ENCODE measurements around the gene SMIM22.

The SMIM22 gene

GRCh38 chr16:4795828-4796572, 831 bp downstream of the SMIM22 start:
- no peak for DNase-seq (ENCODE audit: low read depth in 1 of 2, low spot score in 1 of 2)

- no peak for DNase-seq (ENCODE audit: low read depth in 1 of 2, low spot score in 1 of 2)
These were observed 2.0 kb downstream of the SMIM22 start for GRCh38 chr16:4796982-4797804.

GRCh38 chr16:4797805-4798252, 2.7 kb downstream of the SMIM22 start:
- no peak for DNase-seq (ENCODE audit: low read depth in 1 of 2, low spot score in 1 of 2)

- no peak for DNase-seq (ENCODE audit: low read depth in 1 of 2, low spot score in 1 of 2)
These were observed 3.3 kb downstream of the SMIM22 start for GRCh38 chr16:4798456-4798855.

GRCh38 chr16:4799171-4799855, 4.1 kb downstream of the SMIM22 start:
- no peak for DNase-seq (ENCODE audit: low read depth in 1 of 2, low spot score in 1 of 2)

- no peak for DNase-seq (ENCODE audit: low read depth in 1 of 2, low spot score in 1 of 2)
These were observed 5.3 kb downstream of the SMIM22 start for GRCh38 chr16:4800290-4801041.

- DNase-seq (ENCODE audit: low read depth in 1 of 2, low spot score in 1 of 2) = no peak
These were observed 6.1 kb downstream of the SMIM22 start for GRCh38 chr16:4801051-4801961.

- peak; percentile 67 to 69 for DNase-seq (ENCODE audit: low read depth in 1 of 2, low spot score in 1 of 2)
These were observed 6.9 kb downstream of the SMIM22 start, which contains the start of gene ROGDI for GRCh38 chr16:4801962-4802658. Gene ROGDI (minus strand): TSS chr16:4802633. CDS start chr16:4802571, 62 bp downstream.

- peak; percentile 75 to 80 for DNase-seq (ENCODE audit: low read depth in 1 of 2, low spot score in 1 of 2)
These were observed 7.6 kb downstream of the SMIM22 start for GRCh38 chr16:4802659-4803287.

- DNase-seq (ENCODE audit: low read depth in 1 of 2, low spot score in 1 of 2) = no peak
These were observed 8.3 kb downstream of the SMIM22 start for GRCh38 chr16:4803401-4803844.

GRCh38 chr16:4803898-4804762, 9.0 kb downstream of the SMIM22 start:
- no peak for DNase-seq (ENCODE audit: low read depth in 1 of 2, low spot score in 1 of 2)

- DNase-seq (ENCODE audit: low read depth in 1 of 2, low spot score in 1 of 2) = no peak
These were observed 10.1 kb downstream of the SMIM22 start for GRCh38 chr16:4805231-4805630.

GRCh38 chr16:4806280-4806679, 11.1 kb downstream of the SMIM22 start:
- no peak for DNase-seq (ENCODE audit: low read depth in 1 of 2, low spot score in 1 of 2)

- no peak for DNase-seq (ENCODE audit: low read depth in 1 of 2, low spot score in 1 of 2)
These were observed 16.1 kb downstream of the SMIM22 start for GRCh38 chr16:4811242-4811641.

GRCh38 chr16:4811773-4812172, 16.6 kb downstream of the SMIM22 start:
- DNase-seq (ENCODE audit: low read depth in 1 of 2, low spot score in 1 of 2) = no peak

- no peak for DNase-seq (ENCODE audit: low read depth in 1 of 2, low spot score in 1 of 2)
These were observed 18.3 kb downstream of the SMIM22 start for GRCh38 chr16:4813251-4814003.

- no peak for DNase-seq (ENCODE audit: low read depth in 1 of 2, low spot score in 1 of 2)
These were observed 18.9 kb downstream of the SMIM22 start for GRCh38 chr16:4814046-4814445.
